Measurements from ENCODE around the gene F8A3. TPM values are rescaled to one million over a fixed set of nuclear protein-coding genes. Genes with fewer than 3 reads are reported as not detected.
"Not testable (repeated sequence)": the region's sequence is repeated elsewhere in the genome, so short reads cannot be mapped to it uniquely, and the experiment has no call there.

Gene F8A3
- total RNA-seq (2021; ENCODE audit: unreplicated experiment) (not detected), Bru-seq, nascent RNA (not detected), BruChase-seq, experiment 1, labeled RNA remaining after a 6-hour chase (percentile 18 among the genes with signal in this experiment), BruChase-seq, experiment 2, labeled RNA remaining after a 2-hour chase (percentile 16 among the genes with signal in this experiment)
- polyA plus RNA-seq (2012), result 0.20 and 0.25 TPM in 2 replicates
- long read RNA-seq, result 0 reads

DNA sequence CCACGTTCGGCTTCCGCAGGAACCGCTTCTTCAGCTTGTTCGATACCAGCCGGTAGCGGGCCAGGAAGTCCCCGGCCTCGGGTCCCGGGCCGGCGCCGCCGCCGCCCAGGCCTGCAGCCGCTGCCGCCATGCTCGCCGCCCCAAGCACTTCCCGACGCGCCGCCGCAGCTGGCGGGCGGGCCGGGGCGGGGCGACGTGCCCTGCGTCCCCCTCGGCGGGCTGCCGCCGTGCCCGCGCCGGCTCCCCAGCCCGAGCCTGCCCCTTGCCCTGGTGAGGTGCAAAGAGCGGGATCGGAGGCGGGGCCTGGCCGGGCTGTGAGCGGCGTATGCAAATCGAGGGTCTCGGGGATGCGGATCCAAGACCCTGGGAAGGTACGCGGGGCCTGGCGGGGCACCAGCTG, at the start of gene F8A3:
Gene F8A3 (minus strand): TSS at position 150 of the 400 bp plus-strand sequence. CDS start 20 bp downstream, at position 130.
- DNase-seq (ENCODE audit: low read depth, low spot score); intact Hi-C loops (cut with micrococcal nuclease); H3K4me1 ChIP-seq (ENCODE audit: control insufficient read depth in 1 of 2, insufficient read depth in 2 of 2, low read length in 2 of 2); H3K4me2 ChIP-seq (ENCODE audit: low read length); POLR2A ChIA-PET; BruUV-seq (replicated peaks); H3K9me2 ChIP-seq (ENCODE audit: insufficient read depth); H3K4me3 ChIP-seq (replicated peaks in 1 of 2; ENCODE audit: low read depth in 1 of 2, low read length in 2 of 2); RAD21 ChIA-PET (ENCODE audit: low non-redundant PET in 1 of 2, low total read pairs in 2 of 2, uncharacterized antibody in 2 of 2, unreplicated experiment in 2 of 2); H3K27ac ChIP-seq (ENCODE audit: low read depth, low read length); CTCF ChIA-PET; H3K36me3 ChIP-seq (ENCODE audit: control insufficient read depth in 1 of 2, insufficient read depth in 2 of 2, low read length in 2 of 2); H3K27me3 ChIP-seq (ENCODE audit: insufficient read depth, low read length); H3K79me2 ChIP-seq (ENCODE audit: insufficient read depth, low read length); H4K20me1 ChIP-seq (ENCODE audit: insufficient read depth); H3K9me3 ChIP-seq (ENCODE audit: control insufficient read depth in 1 of 2, insufficient read depth in 1 of 2, low read depth in 1 of 2, low read length in 2 of 2); H2AFZ ChIP-seq (ENCODE audit: low read depth, low read length, poor library complexity, severe bottlenecking); H3K9ac ChIP-seq (ENCODE audit: low read length): not testable (repeated sequence)
- ATAC-seq, result peak; percentile 91

DNA sequence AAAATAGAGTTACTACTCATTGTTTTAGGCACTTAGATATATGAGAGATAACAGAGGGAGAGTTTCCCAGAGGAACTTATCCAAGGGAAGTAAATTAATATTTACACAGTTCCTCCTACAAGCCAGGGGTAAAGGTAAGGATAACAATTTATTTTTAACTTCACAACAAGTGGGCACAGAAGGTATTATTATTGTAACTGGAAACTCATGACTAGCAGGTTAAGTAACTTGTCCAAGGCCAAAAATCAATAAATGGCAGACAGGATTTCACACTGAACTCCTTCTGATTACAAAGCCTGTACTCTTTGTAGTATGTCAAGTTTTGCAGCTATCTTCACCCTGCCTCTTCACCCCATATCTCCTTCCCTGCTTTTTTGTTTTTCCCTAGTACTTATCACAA, 46.9 kb upstream of the F8A3 start:
- Histone ChIP-seq H3K27me3 (ENCODE audit: insufficient read depth, low read length) (no peaks in the 10 kb centered on the region), H3K27ac (ENCODE audit: low read depth, low read length) (no peak overlapping the region), H2AFZ (ENCODE audit: low read depth, low read length, poor library complexity, severe bottlenecking) (no peak overlapping the region), H3K4me3 (replicated peaks in 1 of 2; ENCODE audit: low read depth in 1 of 2, low read length in 2 of 2) (no peak overlapping the region), H4K20me1 (ENCODE audit: insufficient read depth) (no peaks in the 10 kb centered on the region), H3K9me2 (ENCODE audit: insufficient read depth) (no peaks in the 10 kb centered on the region), H3K4me1 (ENCODE audit: control insufficient read depth in 1 of 2, insufficient read depth in 2 of 2, low read length in 2 of 2) (no peaks in the 10 kb centered on the region), H3K9ac (ENCODE audit: low read length) (no peak overlapping the region), H3K4me2 (ENCODE audit: low read length) (no peak overlapping the region), H3K36me3 (ENCODE audit: control insufficient read depth in 1 of 2, insufficient read depth in 2 of 2, low read length in 2 of 2) (no peaks in the 10 kb centered on the region), H3K79me2 (ENCODE audit: insufficient read depth, low read length) (no peaks in the 10 kb centered on the region), H3K9me3 (ENCODE audit: control insufficient read depth in 1 of 2, insufficient read depth in 1 of 2, low read depth in 1 of 2, low read length in 2 of 2) (no peaks in the 10 kb centered on the region)
- DNase-seq (ENCODE audit: low read depth, low spot score) (no peak), ATAC-seq (no peak)
- intact Hi-C loops (cut with micrococcal nuclease), result no loop called here
- ChIA-PET POLR2A (no interaction called here), RAD21 (ENCODE audit: low non-redundant PET in 1 of 2, low total read pairs in 2 of 2, uncharacterized antibody in 2 of 2, unreplicated experiment in 2 of 2) (no interaction called here), CTCF (no interaction called here)
- no TSS peak for BruUV-seq (replicated peaks)
- TF ChIP-seq, protein P1, sequence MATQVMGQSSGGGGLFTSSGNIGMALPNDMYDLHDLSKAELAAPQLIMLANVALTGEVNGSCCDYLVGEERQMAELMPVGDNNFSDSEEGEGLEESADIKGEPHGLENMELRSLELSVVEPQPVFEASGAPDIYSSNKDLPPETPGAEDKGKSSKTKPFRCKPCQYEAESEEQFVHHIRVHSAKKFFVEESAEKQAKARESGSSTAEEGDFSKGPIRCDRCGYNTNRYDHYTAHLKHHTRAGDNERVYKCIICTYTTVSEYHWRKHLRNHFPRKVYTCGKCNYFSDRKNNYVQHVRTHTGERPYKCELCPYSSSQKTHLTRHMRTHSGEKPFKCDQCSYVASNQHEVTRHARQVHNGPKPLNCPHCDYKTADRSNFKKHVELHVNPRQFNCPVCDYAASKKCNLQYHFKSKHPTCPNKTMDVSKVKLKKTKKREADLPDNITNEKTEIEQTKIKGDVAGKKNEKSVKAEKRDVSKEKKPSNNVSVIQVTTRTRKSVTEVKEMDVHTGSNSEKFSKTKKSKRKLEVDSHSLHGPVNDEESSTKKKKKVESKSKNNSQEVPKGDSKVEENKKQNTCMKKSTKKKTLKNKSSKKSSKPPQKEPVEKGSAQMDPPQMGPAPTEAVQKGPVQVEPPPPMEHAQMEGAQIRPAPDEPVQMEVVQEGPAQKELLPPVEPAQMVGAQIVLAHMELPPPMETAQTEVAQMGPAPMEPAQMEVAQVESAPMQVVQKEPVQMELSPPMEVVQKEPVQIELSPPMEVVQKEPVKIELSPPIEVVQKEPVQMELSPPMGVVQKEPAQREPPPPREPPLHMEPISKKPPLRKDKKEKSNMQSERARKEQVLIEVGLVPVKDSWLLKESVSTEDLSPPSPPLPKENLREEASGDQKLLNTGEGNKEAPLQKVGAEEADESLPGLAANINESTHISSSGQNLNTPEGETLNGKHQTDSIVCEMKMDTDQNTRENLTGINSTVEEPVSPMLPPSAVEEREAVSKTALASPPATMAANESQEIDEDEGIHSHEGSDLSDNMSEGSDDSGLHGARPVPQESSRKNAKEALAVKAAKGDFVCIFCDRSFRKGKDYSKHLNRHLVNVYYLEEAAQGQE (IDR thresholded peaks at IDR 0.05; ENCODE audit: low read depth), result no peak
- TF ChIP-seq SP1 (IDR thresholded peaks at IDR 0.05; ENCODE audit: low read depth) (no peak), FOSL1 (IDR thresholded peaks at IDR 0.05; ENCODE audit: low read depth) (no peak), MAX (IDR thresholded peaks at IDR 0.05) (no peak), ZNF274 (IDR thresholded peaks at IDR 0.05; ENCODE audit: low read depth, low read length) (no peak), TCF7L2 (IDR thresholded peaks at IDR 0.05; ENCODE audit: borderline replicate concordance, extremely low read depth, insufficient read depth, insufficient read length) (no peak), POLR2AphosphoS5 (IDR thresholded peaks at IDR 0.05; ENCODE audit: low read depth, low read length) (no peak), EZH2 (IDR thresholded peaks at IDR 0.05) (no peak), ZBTB33 (IDR thresholded peaks at IDR 0.05; ENCODE audit: extremely low read depth, insufficient replicate concordance, low read length) (no peak), RAD21 (IDR thresholded peaks at IDR 0.05; ENCODE audit: low read depth) (no peak), ELF1 (IDR thresholded peaks at IDR 0.05; ENCODE audit: borderline replicate concordance, low read depth) (no peak), CEBPB (IDR thresholded peaks at IDR 0.05; ENCODE audit: low read depth) (no peak), JUND (IDR thresholded peaks at IDR 0.05) (no peak), SRF (IDR thresholded peaks at IDR 0.05; ENCODE audit: low read depth) (no peak), ATF3 (IDR thresholded peaks at IDR 0.05) (no peak), ZFX (IDR thresholded peaks at IDR 0.05) (no peak)

Measured in HCT116 (cell line).